ENCODE results near the gene HS6ST3. TPM values are rescaled to one million over a fixed set of nuclear protein-coding genes. Genes with fewer than 3 reads are reported as not detected.

The HS6ST3 gene
- total RNA-seq, 1 donor = 0.36 TPM

DNA sequence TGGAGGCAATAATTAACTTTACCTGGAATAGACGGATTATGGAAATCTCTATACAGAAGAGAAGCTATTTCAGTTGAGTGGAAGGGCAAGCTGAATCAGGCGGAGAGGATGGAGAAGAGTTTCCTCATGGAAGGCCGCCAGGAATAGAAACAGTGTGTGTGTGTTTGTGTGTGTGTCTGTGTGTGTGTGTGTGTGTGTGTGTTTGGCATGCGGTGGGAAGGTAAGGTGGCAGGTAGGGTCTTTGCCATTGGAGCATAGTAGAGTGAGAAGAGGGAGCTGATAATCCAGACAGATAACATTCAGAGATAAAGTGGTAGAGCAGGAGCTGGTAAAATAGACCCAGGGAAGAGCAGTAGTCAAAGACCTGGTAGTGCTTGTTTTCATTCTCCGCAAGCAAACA is 9.2 kb upstream of the HS6ST3 start:
- no peak for DNase-seq (ENCODE audit: low read depth)
- TF ChIP-seq CTCF (IDR thresholded peaks at IDR 0.05; ENCODE audit: insufficient read depth, low read length) = no peak
- no peak overlapping the region for H3K4me3 ChIP-seq (ENCODE audit: low read depth, low read length)

GRCh38 chr13:96081888-96082287 is 8.0 kb upstream of the HS6ST3 start:
- H3K4me3 ChIP-seq (ENCODE audit: low read depth, low read length) = no peak overlapping the region
- no peak for TF ChIP-seq CTCF (IDR thresholded peaks at IDR 0.05; ENCODE audit: insufficient read depth, low read length)
- no peak for DNase-seq (ENCODE audit: low read depth)

- peak; percentile 39 for DNase-seq (ENCODE audit: low read depth)
Measured at GRCh38 chr13:96082640-96083039, 7.3 kb upstream of the HS6ST3 start.

GRCh38 chr13:96086736-96087135 is 3.2 kb upstream of the HS6ST3 start:
- no peak for DNase-seq (ENCODE audit: low read depth)
- H3K4me3 ChIP-seq (ENCODE audit: low read depth, low read length) = no peak overlapping the region
- TF ChIP-seq CTCF (IDR thresholded peaks at IDR 0.05; ENCODE audit: insufficient read depth, low read length) = no peak

More at GRCh38 chr13:96082640-96083039, 7.3 kb upstream of the HS6ST3 start:
- TF ChIP-seq CTCF (IDR thresholded peaks at IDR 0.05; ENCODE audit: insufficient read depth, low read length) = no peak
- H3K4me3 ChIP-seq (ENCODE audit: low read depth, low read length) = no peak overlapping the region

DNA sequence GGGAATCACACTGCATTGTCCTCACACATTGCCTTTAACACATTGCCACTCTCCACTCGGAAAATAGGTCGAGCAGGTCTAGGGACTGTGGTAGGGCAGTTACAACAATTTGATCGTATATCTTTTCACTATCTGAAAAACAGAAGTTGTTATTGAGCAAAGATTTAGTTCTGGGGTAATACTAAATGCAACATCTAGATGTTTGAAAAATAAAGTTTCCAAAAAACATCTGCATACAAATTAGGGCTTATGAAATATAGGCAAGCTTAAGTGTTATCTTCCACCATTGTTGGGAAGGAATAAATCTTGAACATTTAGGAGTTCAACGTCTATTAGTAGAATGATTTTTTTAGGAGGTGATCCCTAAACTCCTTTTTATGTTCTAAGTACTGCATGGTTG is 768 bp upstream of the HS6ST3 start:
- TF ChIP-seq CTCF (IDR thresholded peaks at IDR 0.05; ENCODE audit: insufficient read depth, low read length) = no peak
- DNase-seq (ENCODE audit: low read depth) = no peak

DNA sequence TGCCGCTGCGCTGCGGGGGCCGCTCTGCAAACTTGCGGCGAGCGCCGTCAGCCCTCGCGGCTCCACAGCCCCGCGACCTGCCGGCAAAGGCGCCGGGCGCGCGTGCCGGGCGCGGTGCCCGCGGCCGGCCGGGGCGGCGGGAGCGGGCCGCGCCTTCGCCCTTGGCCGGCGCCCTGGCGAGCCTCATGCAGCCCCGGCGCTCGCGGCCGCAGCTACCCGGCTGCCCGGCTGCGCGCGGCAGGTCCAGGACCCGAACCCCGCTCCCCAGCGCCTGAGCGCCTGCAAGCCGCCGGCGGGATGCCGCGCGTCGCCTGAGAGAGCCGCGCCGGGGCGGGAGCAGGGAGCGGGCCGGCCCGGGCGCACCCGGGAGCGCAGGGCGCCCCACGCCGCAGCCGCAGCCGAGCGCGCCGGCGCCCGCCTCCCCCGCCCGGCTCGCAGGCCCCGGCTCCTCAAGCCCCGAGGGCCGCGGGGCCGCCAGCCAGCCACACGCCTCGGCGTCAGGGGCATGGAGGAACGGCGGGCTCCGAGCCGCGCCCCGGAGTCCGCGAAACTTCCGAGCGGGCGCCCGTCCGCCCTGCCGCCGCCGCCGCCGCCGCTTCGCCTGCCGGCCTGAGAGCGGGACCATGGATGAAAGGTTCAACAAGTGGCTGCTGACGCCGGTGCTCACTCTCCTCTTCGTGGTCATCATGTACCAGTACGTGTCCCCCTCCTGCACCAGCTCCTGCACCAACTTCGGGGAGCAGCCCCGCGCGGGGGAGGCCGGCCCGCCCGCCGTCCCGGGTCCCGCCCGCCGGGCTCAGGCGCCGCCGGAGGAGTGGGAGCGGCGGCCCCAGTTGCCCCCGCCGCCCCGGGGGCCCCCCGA is 564 bp downstream of the HS6ST3 start:
- no peak for TF ChIP-seq CTCF (IDR thresholded peaks at IDR 0.05; ENCODE audit: insufficient read depth, low read length)
- DNase-seq (ENCODE audit: low read depth) = no peak
- peak overlapping the region; percentile 64 for H3K4me3 ChIP-seq (ENCODE audit: low read depth, low read length)

More for the DNA sequence above, 768 bp upstream of the HS6ST3 start:
- H3K4me3 ChIP-seq (ENCODE audit: low read depth, low read length) = no peak overlapping the region
